ENCODE data around the gene CDH20.

- TF ChIP-seq, protein P1, sequence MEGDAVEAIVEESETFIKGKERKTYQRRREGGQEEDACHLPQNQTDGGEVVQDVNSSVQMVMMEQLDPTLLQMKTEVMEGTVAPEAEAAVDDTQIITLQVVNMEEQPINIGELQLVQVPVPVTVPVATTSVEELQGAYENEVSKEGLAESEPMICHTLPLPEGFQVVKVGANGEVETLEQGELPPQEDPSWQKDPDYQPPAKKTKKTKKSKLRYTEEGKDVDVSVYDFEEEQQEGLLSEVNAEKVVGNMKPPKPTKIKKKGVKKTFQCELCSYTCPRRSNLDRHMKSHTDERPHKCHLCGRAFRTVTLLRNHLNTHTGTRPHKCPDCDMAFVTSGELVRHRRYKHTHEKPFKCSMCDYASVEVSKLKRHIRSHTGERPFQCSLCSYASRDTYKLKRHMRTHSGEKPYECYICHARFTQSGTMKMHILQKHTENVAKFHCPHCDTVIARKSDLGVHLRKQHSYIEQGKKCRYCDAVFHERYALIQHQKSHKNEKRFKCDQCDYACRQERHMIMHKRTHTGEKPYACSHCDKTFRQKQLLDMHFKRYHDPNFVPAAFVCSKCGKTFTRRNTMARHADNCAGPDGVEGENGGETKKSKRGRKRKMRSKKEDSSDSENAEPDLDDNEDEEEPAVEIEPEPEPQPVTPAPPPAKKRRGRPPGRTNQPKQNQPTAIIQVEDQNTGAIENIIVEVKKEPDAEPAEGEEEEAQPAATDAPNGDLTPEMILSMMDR (IDR thresholded peaks at IDR 0.05) = no peak
- no peak for TF ChIP-seq POLR2A (IDR thresholded peaks at IDR 0.05)
These were observed 24.3 kb upstream of the CDH20 start for GRCh38 chr18:61308795-61309393.

Measured in uterus (tissue), 2 donors.